ENCODE measurements around the gene CPNE4. TPM values are rescaled to one million over a fixed set of nuclear protein-coding genes. Genes with fewer than 3 reads are reported as not detected.

Gene CPNE4
- total and polyA plus RNA-seq, 9 of the 15 experiments (the other 6 are each of a cell fraction or from before 2014, with no cell fraction given) = not detected

DNA sequence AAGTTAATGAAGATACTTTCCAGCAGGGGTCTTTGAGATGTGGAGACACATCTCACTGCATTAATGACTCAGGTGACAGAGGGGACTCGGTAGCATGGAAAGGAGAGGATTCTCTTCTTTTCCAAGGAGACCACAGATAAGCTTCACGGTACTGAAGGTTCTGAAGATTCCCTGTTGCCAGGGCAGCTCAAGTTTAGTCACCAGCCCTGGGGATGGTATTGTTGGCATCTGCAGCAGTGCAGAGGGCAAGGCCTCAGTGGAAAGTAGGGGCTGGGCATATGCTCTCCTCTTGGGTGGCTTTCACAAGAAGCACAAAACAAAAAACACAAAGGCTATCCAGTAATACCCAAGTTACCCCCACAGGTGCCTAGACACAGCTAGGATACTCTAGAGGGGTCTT is 494.0 kb downstream of the CPNE4 start:
- WGBS (ENCODE audit: insufficient coverage, low coverage, missing lambda C conversion rate) = 0% methylated on average over 2 of the region's 2 CpGs
- Histone ChIP-seq H3K36me3 (ENCODE audit: control insufficient read depth, insufficient read depth, low read length) (no peaks in the 10 kb centered on the region), H4K20me1 (replicated peaks; ENCODE audit: control insufficient read depth, insufficient read depth, low read length) (no peaks in the 10 kb centered on the region), H3K27me3 (ENCODE audit: control insufficient read depth in 2 of 2, insufficient read depth in 2 of 2, low read length in 2 of 2) (no peaks in the 10 kb centered on the region; a peak in 1 of 5 replicates), H3K9me3 (replicated peaks; ENCODE audit: control insufficient read depth, insufficient read depth, low read depth, low read length) (no peaks in the 10 kb centered on the region), H2AFZ (ENCODE audit: low read depth, low read length) (no peak overlapping the region), H3K9me1 (ENCODE audit: control insufficient read depth, insufficient read depth, low read length) (no peaks in the 10 kb centered on the region), H3K9ac (ENCODE audit: insufficient read depth in 1 of 2, low read depth in 2 of 2, low read length in 2 of 2) (no peak overlapping the region), H3K79me2 (ENCODE audit: control insufficient read depth, insufficient read depth, low read length) (no peaks in the 10 kb centered on the region), H3K4me2 (ENCODE audit: insufficient read depth, low read length) (no peak overlapping the region), H3K4me3 (no peak overlapping the region), H3K4me1 (replicated peaks in 1 of 2; ENCODE audit: control insufficient read depth in 2 of 2, insufficient read depth in 2 of 2, low read length in 2 of 2) (no peaks in the 10 kb centered on the region), H3K27ac (ENCODE audit: extremely low read depth, low read depth, low read length) (no peak overlapping the region)
- DNase-seq (ENCODE audit: extremely low read depth in 1 of 4, low spot score in 3 of 4) (no peak), ATAC-seq (no peak), FAIRE-seq (no peak)
- POLR2A ChIA-PET = no interaction called here
- in situ Hi-C loops (cut with MboI) = no loop called here
- no peak for TF ChIP-seq HDAC8 (tag; IDR thresholded peaks at IDR 0.05)
- intact Hi-C loops (cut with micrococcal nuclease) = loop anchor here (10.0 kb wide), 1 partner anchor 494 kb away; the partner anchor contains the start of gene CPNE4
- CTCF ChIA-PET (ENCODE audit: low intra/inter-chr PET ratio) = no interaction called here
- BruUV-seq (replicated peaks) = no TSS peak

DNA sequence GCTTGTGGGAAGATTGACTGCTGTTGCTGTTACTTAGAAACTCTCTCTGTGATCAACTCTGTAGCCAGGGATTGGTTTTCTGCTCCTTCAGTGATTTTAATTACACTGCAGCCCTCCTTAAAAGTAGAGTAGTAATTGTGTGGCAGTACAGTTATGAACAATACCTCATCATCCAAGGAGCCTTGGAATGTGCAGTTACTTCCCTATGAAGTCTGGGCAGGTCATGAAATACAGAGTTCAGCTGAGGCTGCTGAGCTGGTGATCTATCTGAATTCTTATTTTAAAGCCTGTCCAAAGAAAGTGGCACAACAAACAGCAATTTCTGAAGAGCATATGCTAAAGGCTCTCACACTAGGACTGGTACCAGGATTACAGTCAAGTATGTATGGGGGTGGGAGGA is 494.7 kb downstream of the CPNE4 start:
- Histone ChIP-seq H3K4me2 (ENCODE audit: insufficient read depth, low read length) (no peak overlapping the region), H3K9ac (ENCODE audit: insufficient read depth in 1 of 2, low read depth in 2 of 2, low read length in 2 of 2) (no peak overlapping the region), H3K9me3 (replicated peaks; ENCODE audit: control insufficient read depth, insufficient read depth, low read depth, low read length) (no peaks in the 10 kb centered on the region), H2AFZ (ENCODE audit: low read depth, low read length) (no peak overlapping the region), H3K4me1 (replicated peaks in 1 of 2; ENCODE audit: control insufficient read depth in 2 of 2, insufficient read depth in 2 of 2, low read length in 2 of 2) (no peaks in the 10 kb centered on the region), H4K20me1 (replicated peaks; ENCODE audit: control insufficient read depth, insufficient read depth, low read length) (no peaks in the 10 kb centered on the region), H3K9me1 (ENCODE audit: control insufficient read depth, insufficient read depth, low read length) (no peaks in the 10 kb centered on the region), H3K79me2 (ENCODE audit: control insufficient read depth, insufficient read depth, low read length) (no peaks in the 10 kb centered on the region), H3K4me3 (no peak overlapping the region), H3K27me3 (ENCODE audit: control insufficient read depth in 2 of 2, insufficient read depth in 2 of 2, low read length in 2 of 2) (no peaks in the 10 kb centered on the region; a peak in 1 of 5 replicates), H3K27ac (ENCODE audit: extremely low read depth, low read depth, low read length) (no peak overlapping the region), H3K36me3 (ENCODE audit: control insufficient read depth, insufficient read depth, low read length) (no peaks in the 10 kb centered on the region)
- CTCF ChIA-PET (ENCODE audit: low intra/inter-chr PET ratio) = no interaction called here
- no TSS peak for BruUV-seq (replicated peaks)
- in situ Hi-C loops (cut with MboI) (no loop called here), intact Hi-C loops (cut with micrococcal nuclease) (loop anchor here (10.0 kb wide), 1 partner anchor 495 kb away; the partner anchor contains the start of gene CPNE4)
- no peak for DNase-seq (ENCODE audit: extremely low read depth in 1 of 4, low spot score in 3 of 4)
- ATAC-seq = no peak
- POLR2A ChIA-PET = interaction anchor here (1.5 kb wide), 1 partner anchor 16 kb away, joined by 4 read pairs; no protein-coding TSS in a partner anchor
- no peak for FAIRE-seq
- TF ChIP-seq SMARCE1 (IDR thresholded peaks at IDR 0.05) (no peak), HDAC2 (IDR thresholded peaks at IDR 0.05) (no peak), SIN3A (IDR thresholded peaks at IDR 0.05; ENCODE audit: borderline replicate concordance in 2 of 2, control insufficient read depth in 1 of 2, low read depth in 2 of 2, low read length in 2 of 2) (no peak), L3MBTL2 (IDR thresholded peaks at IDR 0.05) (no peak), CC2D1A (IDR thresholded peaks at IDR 0.05) (no peak), MIER1 (IDR thresholded peaks at IDR 0.05; ENCODE audit: low read depth) (no peak)
- TF ChIP-seq, protein P1, sequence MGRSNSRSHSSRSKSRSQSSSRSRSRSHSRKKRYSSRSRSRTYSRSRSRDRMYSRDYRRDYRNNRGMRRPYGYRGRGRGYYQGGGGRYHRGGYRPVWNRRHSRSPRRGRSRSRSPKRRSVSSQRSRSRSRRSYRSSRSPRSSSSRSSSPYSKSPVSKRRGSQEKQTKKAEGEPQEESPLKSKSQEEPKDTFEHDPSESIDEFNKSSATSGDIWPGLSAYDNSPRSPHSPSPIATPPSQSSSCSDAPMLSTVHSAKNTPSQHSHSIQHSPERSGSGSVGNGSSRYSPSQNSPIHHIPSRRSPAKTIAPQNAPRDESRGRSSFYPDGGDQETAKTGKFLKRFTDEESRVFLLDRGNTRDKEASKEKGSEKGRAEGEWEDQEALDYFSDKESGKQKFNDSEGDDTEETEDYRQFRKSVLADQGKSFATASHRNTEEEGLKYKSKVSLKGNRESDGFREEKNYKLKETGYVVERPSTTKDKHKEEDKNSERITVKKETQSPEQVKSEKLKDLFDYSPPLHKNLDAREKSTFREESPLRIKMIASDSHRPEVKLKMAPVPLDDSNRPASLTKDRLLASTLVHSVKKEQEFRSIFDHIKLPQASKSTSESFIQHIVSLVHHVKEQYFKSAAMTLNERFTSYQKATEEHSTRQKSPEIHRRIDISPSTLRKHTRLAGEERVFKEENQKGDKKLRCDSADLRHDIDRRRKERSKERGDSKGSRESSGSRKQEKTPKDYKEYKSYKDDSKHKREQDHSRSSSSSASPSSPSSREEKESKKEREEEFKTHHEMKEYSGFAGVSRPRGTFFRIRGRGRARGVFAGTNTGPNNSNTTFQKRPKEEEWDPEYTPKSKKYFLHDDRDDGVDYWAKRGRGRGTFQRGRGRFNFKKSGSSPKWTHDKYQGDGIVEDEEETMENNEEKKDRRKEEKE (IDR thresholded peaks at IDR 0.05; ENCODE audit: borderline replicate concordance in 1 of 2, control insufficient read depth in 1 of 2, low read depth in 2 of 2, low read length in 1 of 2) = no peak

Data from K562 (cell line).